Measurements from ENCODE around the gene MBNL1. TPM values are rescaled to one million over a fixed set of nuclear protein-coding genes. Genes with fewer than 3 reads are reported as not detected.

Gene MBNL1
- total and polyA plus RNA-seq, 2 donors (not counting 3 experiments of a cell fraction or from before 2014, with no cell fraction given), result 179 to 362 TPM

DNA sequence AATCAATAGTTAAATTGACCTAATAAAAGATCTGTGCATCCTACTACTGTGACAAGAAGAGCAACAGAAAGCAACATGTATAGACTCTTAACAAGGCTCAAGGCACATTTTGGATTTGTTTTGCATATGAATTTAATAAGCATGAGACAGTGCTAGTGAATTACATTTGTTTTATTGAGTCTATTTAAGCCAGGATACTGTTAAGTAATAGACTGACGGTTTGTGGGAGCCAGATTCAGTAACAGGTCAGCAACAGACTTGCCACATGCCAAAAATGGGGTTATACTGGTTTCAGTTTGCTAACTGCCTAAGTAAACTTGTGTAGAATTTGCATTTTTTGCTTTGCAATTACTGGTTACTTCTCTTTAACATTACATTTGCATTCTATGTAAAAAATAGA is 54.0 kb downstream of the MBNL1 start:
- TF ChIP-seq GATA2 (IDR thresholded peaks at IDR 0.05; ENCODE audit: insufficient read depth, insufficient read length, low read depth, low read length) (no peak), MYC (IDR thresholded peaks at IDR 0.05; ENCODE audit: low read depth, low read length) (no peak), FOS (IDR thresholded peaks at IDR 0.05; ENCODE audit: borderline replicate concordance, insufficient read depth, low read length) (no peak), POLR2A (IDR thresholded peaks at IDR 0.05; ENCODE audit: low read depth, low read length) (no peak), POLR2AphosphoS5 (IDR thresholded peaks at IDR 0.05; ENCODE audit: insufficient read depth, low read depth, low read length) (no peak), EZH2 (IDR thresholded peaks at IDR 0.05; ENCODE audit: borderline replicate concordance, low read depth, low read length, severe bottlenecking) (no peak), JUN (IDR thresholded peaks at IDR 0.05; ENCODE audit: borderline replicate concordance, insufficient read depth, insufficient read length, low read depth) (no peak)
- TF ChIP-seq, protein P1, sequence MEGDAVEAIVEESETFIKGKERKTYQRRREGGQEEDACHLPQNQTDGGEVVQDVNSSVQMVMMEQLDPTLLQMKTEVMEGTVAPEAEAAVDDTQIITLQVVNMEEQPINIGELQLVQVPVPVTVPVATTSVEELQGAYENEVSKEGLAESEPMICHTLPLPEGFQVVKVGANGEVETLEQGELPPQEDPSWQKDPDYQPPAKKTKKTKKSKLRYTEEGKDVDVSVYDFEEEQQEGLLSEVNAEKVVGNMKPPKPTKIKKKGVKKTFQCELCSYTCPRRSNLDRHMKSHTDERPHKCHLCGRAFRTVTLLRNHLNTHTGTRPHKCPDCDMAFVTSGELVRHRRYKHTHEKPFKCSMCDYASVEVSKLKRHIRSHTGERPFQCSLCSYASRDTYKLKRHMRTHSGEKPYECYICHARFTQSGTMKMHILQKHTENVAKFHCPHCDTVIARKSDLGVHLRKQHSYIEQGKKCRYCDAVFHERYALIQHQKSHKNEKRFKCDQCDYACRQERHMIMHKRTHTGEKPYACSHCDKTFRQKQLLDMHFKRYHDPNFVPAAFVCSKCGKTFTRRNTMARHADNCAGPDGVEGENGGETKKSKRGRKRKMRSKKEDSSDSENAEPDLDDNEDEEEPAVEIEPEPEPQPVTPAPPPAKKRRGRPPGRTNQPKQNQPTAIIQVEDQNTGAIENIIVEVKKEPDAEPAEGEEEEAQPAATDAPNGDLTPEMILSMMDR (IDR thresholded peaks at IDR 0.05; ENCODE audit: extremely low read depth in 1 of 2, insufficient read depth in 1 of 2, low read depth in 1 of 2, low read length in 2 of 2), result no peak
- TF ChIP-seq, protein P2, sequence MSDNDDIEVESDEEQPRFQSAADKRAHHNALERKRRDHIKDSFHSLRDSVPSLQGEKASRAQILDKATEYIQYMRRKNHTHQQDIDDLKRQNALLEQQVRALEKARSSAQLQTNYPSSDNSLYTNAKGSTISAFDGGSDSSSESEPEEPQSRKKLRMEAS (IDR thresholded peaks at IDR 0.05; ENCODE audit: insufficient read depth, insufficient read length), result no peak
- peak; percentile 42 for DNase-seq (ENCODE audit: low read depth, low spot score)
- Histone ChIP-seq H3K4me1 (ENCODE audit: control insufficient read depth, extremely low read depth, insufficient read depth, low read length) (peaks cover 89% of the 10 kb centered on the region), H3K4me3 (replicated peaks in 1 of 3; ENCODE audit: insufficient read depth in 1 of 3, low read depth in 1 of 3, low read length in 3 of 3) (no peak overlapping the region), H3K9me3 (replicated peaks; ENCODE audit: control insufficient read depth, insufficient read depth, low read length) (no peaks in the 10 kb centered on the region), H4K20me1 (replicated peaks; ENCODE audit: control insufficient read depth, extremely low read depth, insufficient read depth, low read length) (no peaks in the 10 kb centered on the region), H3K4me2 (ENCODE audit: insufficient read depth, low read length) (peak overlapping the region; percentile 61), H3K79me2 (ENCODE audit: control insufficient read depth, insufficient read depth, low read length) (peaks cover 90% of the 10 kb centered on the region), H3K36me3 (ENCODE audit: control insufficient read depth in 2 of 2, extremely low read depth in 1 of 2, insufficient read depth in 2 of 2, low read length in 2 of 2) (no peaks in the 10 kb centered on the region), H2AFZ (ENCODE audit: low read depth, low read length) (no peak overlapping the region), H3K9me1 (replicated peaks; ENCODE audit: control insufficient read depth, extremely low read depth, insufficient read depth, low read length) (no peaks in the 10 kb centered on the region), H3K9ac (replicated peaks; ENCODE audit: extremely low read depth, insufficient read depth, low read length) (no peak overlapping the region), H3K27me3 (ENCODE audit: control insufficient read depth in 2 of 2, insufficient read depth in 2 of 2, low read length in 2 of 2) (no peaks in the 10 kb centered on the region), H3K27ac (ENCODE audit: insufficient read depth, low read depth, low read length) (peak overlapping the region; percentile 42)
- dilution Hi-C loops (cut with MboI; ENCODE audit: extremely low pct_ligation_motif_present, low sequenced_read_pairs) (no loop called here), intact Hi-C loops (cut with micrococcal nuclease) (no loop called here)
- POLR2A ChIA-PET, result no interaction called here
- no TSS peak for BruUV-seq (replicated peaks)
- no peak for FAIRE-seq
- CTCF ChIA-PET, result no interaction called here
